GM12873 (cell line): ENCODE results near the gene MPND.

Experiments
- TF ChIP-seq, protein P1 (sequence below): IDR thresholded peaks from 2 replicates; pipeline ENCODE4 v1.5.1; 2012; ENCODE audit warnings: low read depth, mild to moderate bottlenecking, moderate library complexity, low read length, control low read depth; ENCODE audit not compliant: insufficient read depth; ENCODE audit errors: missing control alignments

The MPND gene

GRCh38 chr19:4322942-4323665 is 20.3 kb upstream of the MPND start:
- TF ChIP-seq, protein P1, sequence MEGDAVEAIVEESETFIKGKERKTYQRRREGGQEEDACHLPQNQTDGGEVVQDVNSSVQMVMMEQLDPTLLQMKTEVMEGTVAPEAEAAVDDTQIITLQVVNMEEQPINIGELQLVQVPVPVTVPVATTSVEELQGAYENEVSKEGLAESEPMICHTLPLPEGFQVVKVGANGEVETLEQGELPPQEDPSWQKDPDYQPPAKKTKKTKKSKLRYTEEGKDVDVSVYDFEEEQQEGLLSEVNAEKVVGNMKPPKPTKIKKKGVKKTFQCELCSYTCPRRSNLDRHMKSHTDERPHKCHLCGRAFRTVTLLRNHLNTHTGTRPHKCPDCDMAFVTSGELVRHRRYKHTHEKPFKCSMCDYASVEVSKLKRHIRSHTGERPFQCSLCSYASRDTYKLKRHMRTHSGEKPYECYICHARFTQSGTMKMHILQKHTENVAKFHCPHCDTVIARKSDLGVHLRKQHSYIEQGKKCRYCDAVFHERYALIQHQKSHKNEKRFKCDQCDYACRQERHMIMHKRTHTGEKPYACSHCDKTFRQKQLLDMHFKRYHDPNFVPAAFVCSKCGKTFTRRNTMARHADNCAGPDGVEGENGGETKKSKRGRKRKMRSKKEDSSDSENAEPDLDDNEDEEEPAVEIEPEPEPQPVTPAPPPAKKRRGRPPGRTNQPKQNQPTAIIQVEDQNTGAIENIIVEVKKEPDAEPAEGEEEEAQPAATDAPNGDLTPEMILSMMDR: no peak

GRCh38 chr19:4323692-4324091 is 19.7 kb upstream of the MPND start:
- TF ChIP-seq, protein P1: no peak

- TF ChIP-seq, protein P1: no peak
Observed at GRCh38 chr19:4324228-4324627, 19.1 kb upstream of the MPND start.

- TF ChIP-seq, protein P1: no peak
Observed at GRCh38 chr19:4326215-4326836, 17.0 kb upstream of the MPND start.

- TF ChIP-seq, protein P1: no peak
Observed at GRCh38 chr19:4326837-4327251, 16.5 kb upstream of the MPND start.

- TF ChIP-seq, protein P1: no peak
Observed at GRCh38 chr19:4327252-4327876, 16.0 kb upstream of the MPND start.

DNA sequence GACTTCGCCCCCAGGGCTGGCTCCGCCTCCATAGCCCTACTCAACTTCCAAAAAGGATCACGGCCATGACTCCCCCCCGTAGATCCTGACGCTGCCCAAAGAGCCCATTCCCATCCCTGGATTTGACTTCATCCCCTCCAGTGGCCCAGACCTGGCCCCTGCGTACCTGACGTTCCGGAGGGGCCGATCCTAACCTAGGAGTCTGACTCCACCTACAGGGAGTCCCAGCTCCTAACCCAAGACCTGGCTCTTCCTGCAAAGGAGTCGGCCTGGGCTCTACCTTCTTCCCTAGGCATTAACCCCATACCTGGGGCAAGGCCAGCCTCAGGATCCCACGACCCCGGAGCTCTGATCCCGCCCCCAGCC is 15.5 kb upstream of the MPND start:
- TF ChIP-seq, protein P1: no peak
